Upper lobe of left lung (tissue), 4 donors: Measurements from ENCODE around the gene HSPG2.
"Not testable (repeated sequence)": the region's sequence is repeated elsewhere in the genome, so short reads cannot be mapped to it uniquely, and the experiment has no call there.

Experiments used
- CTCF ChIP-seq, 6 experiments: fragments of 450-650 bp in 4 of 6; fragments of 200-600 bp in 2 of 6; sonication (generic) in 2 of 6; IDR thresholded peaks; one replicate each; pipeline ENCODE4 v1.5.1; 2016 to 2019; ENCODE audit warnings: antibody characterized with exemption in 6 of 6
- POLR2AphosphoS5 ChIP-seq, 2 donors: sonication (generic); formaldehyde crosslinking; IDR thresholded peaks; one replicate each; pipeline ENCODE4 v1.5.1; 2017; ENCODE audit warnings: antibody characterized with exemption in 2 of 2

- TF ChIP-seq POLR2AphosphoS5, CTCF (IDR thresholded peaks at IDR 0.05): not testable (repeated sequence)
Measured at GRCh38 chr1:21776925-21777324, 160.2 kb downstream of the HSPG2 start.
